Endodermal cell (in vitro differentiated cells): ENCODE data around the gene THBS3. TPM values are rescaled to one million over a fixed set of nuclear protein-coding genes. Genes with fewer than 3 reads are reported as not detected.

Experiments
- DNase-seq: peaks from one replicate; pipeline ENCODE4 v3.0.0-alpha.2; 2017
- H3K27ac ChIP-seq: 2 replicates; pipeline ENCODE4 v1.5.1; 2013; ENCODE audit warnings: mild to moderate bottlenecking, low read depth, low read length, moderate library complexity
- H3K27me3 ChIP-seq: 2 replicates; pipeline ENCODE4 v1.6.1; 2013; ENCODE audit warnings: mild to moderate bottlenecking, low read length, moderate library complexity; ENCODE audit not compliant: insufficient read depth, control insufficient read depth, poor library complexity, severe bottlenecking
- H3K36me3 ChIP-seq: 2 replicates; pipeline ENCODE4 v1.7.0; 2013; ENCODE audit warnings: mild to moderate bottlenecking, low read length, moderate library complexity; ENCODE audit not compliant: control insufficient read depth, insufficient read depth
- H3K4me1 ChIP-seq: one replicate; pipeline ENCODE4 v1.7.0; 2013; ENCODE audit warnings: low read length; ENCODE audit not compliant: control insufficient read depth, insufficient read depth
- H3K4me3 ChIP-seq: 2 replicates; pipeline ENCODE4 v1.5.1; 2013; ENCODE audit warnings: mild to moderate bottlenecking, low read length, moderate library complexity
- H3K9ac ChIP-seq: 2 replicates; pipeline ENCODE4 v1.6.1; 2013; ENCODE audit warnings: mild to moderate bottlenecking, low read length, moderate library complexity; ENCODE audit not compliant: poor library complexity, severe bottlenecking; ENCODE audit errors: extremely low read depth
- H3K9me3 ChIP-seq: 2 replicates; pipeline ENCODE4 v1.6.1; 2013; ENCODE audit warnings: mild to moderate bottlenecking, low read length, moderate library complexity; ENCODE audit not compliant: control insufficient read depth
- H3K27ac Mint-ChIP-seq: 2 replicates; pipeline ENCODE4 v1.8.0; 2020; ENCODE audit warnings: mixed read lengths
- H3K27me3 Mint-ChIP-seq: 2 replicates; pipeline ENCODE4 v1.8.0; 2021; ENCODE audit warnings: mild to moderate bottlenecking, mixed read lengths; ENCODE audit not compliant: insufficient read depth
- H3K36me3 Mint-ChIP-seq: 2 replicates; pipeline ENCODE4 v1.8.0; 2020; ENCODE audit warnings: low read depth, mixed read lengths
- H3K4me1 Mint-ChIP-seq: 2 replicates; pipeline ENCODE4 v1.8.0; 2020; ENCODE audit warnings: mixed read lengths
- H3K4me3 Mint-ChIP-seq: 2 replicates; pipeline ENCODE4 v1.8.0; 2020; ENCODE audit warnings: mild to moderate bottlenecking, moderate library complexity, mixed read lengths
- H3K9me3 Mint-ChIP-seq: 2 replicates; pipeline ENCODE4 v1.8.0; 2020; ENCODE audit warnings: mild to moderate bottlenecking, mixed read lengths
- CTCF ChIP-seq: fragments of 200-600 bp; sonication (generic); conservative IDR thresholded peaks from 2 replicates; pipeline ENCODE4 v1.5.0; 2021; ENCODE audit warnings: antibody characterized with exemption, mild to moderate bottlenecking
- WGBS, 2 experiments: methylation state at CpG; one replicate each; pipeline versions ENCODE4 v1.1.5 to v1.1.7; 2013; ENCODE audit warnings: missing lambda C conversion rate in 2 of 2, mixed read lengths in 1 of 2; ENCODE audit not compliant: insufficient coverage in 1 of 2, insufficient read length in 1 of 2; 5-methylcytosine and 5-hydroxymethylcytosine counted together
- total RNA-seq, 2 donors: library from RNA; stranded (reverse); fragmentation: NEBNext Ultra II Directional in 1 of 2; extraction: Animal tissue kit (Norgen Biotek cat#: 25700) in 1 of 2; gene quantifications; 2 replicates in 1 of 2; 3 replicates in 1 of 2; pipeline ENCODE4 v1.2.1, GENCODE V29; 2021

THBS3 gene
- total RNA-seq, 2 donors from 2014 or later = 17.6 to 27.9 TPM

- Histone ChIP-seq H3K9me3 (no peaks in the 10 kb centered on the region), H3K36me3 (no peaks in the 10 kb centered on the region), H3K4me1 (peaks cover 18% of the 10 kb centered on the region), H3K4me3 (no peak overlapping the region), H3K27ac (no peak overlapping the region), H3K27me3 (no peaks in the 10 kb centered on the region), H3K9ac (no peak overlapping the region)
- WGBS, 2 experiments = 82% methylated on average over 6 of the region's 8 CpGs; no CpG with 5 or more reads in 1 of the 2 experiments
- peak; percentile 59 for DNase-seq
- no peaks in the 10 kb centered on the region for H3K9me3 Mint-ChIP-seq
- peaks cover under 1% of the 10 kb centered on the region for H3K36me3 Mint-ChIP-seq
- peak overlapping the region; percentile 46 for H3K4me3 Mint-ChIP-seq
- TF ChIP-seq CTCF = no peak
- peaks cover 10% of the 10 kb centered on the region for H3K27me3 Mint-ChIP-seq
- H3K27ac Mint-ChIP-seq = peak overlapping the region; percentile 89
- H3K4me1 Mint-ChIP-seq = peaks cover 20% of the 10 kb centered on the region
Observed at GRCh38 chr1:155186067-155186793, 21.5 kb downstream of the THBS3 start.

GRCh38 chr1:155185783-155186066 is 22.0 kb downstream of the THBS3 start:
- peaks cover 10% of the 10 kb centered on the region for H3K27me3 Mint-ChIP-seq
- H3K4me1 ChIP-seq = peaks cover 18% of the 10 kb centered on the region
- H3K4me3 ChIP-seq = no peak overlapping the region
- no peak overlapping the region for H3K27ac Mint-ChIP-seq
- H3K36me3 Mint-ChIP-seq = peaks cover 1% of the 10 kb centered on the region
- H3K4me1 Mint-ChIP-seq = peaks cover 20% of the 10 kb centered on the region
- H3K27ac ChIP-seq = no peak overlapping the region
- no peaks in the 10 kb centered on the region for H3K36me3 ChIP-seq
- H3K9ac ChIP-seq = no peak overlapping the region
- no peak overlapping the region for H3K4me3 Mint-ChIP-seq
- no peaks in the 10 kb centered on the region for H3K9me3 Mint-ChIP-seq
- no peaks in the 10 kb centered on the region for H3K9me3 ChIP-seq
- no peaks in the 10 kb centered on the region for H3K27me3 ChIP-seq
- 76 to 85% methylated on average over 3 to 6 of the region's 6 CpGs for WGBS, 2 experiments
- TF ChIP-seq CTCF = no peak
- no peak for DNase-seq

- Mint-ChIP-seq H3K36me3 (peaks cover 1% of the 10 kb centered on the region), H3K4me3 (no peak overlapping the region), H3K27me3 (peaks cover 10% of the 10 kb centered on the region), H3K9me3 (no peaks in the 10 kb centered on the region), H3K4me1 (peaks cover 20% of the 10 kb centered on the region), H3K27ac (no peak overlapping the region)
- Histone ChIP-seq H3K36me3 (no peaks in the 10 kb centered on the region), H3K27me3 (no peaks in the 10 kb centered on the region), H3K27ac (no peak overlapping the region), H3K4me1 (peaks cover 18% of the 10 kb centered on the region), H3K4me3 (no peak overlapping the region), H3K9me3 (no peaks in the 10 kb centered on the region), H3K9ac (no peak overlapping the region)
- 83 to 88% methylated on average over 12 to 21 of the region's 21 CpGs for WGBS, 2 experiments
- TF ChIP-seq CTCF = peak; percentile 33
- peak; percentile 56 for DNase-seq
Observed at GRCh38 chr1:155184835-155185782, 22.6 kb downstream of the THBS3 start.
